ENCODE measurements around the gene HTR5A.

HTR5A gene

GRCh38 chr7:155093596-155093995, 23.5 kb downstream of the HTR5A start:
- DNase-seq, result no peak

- no peak for DNase-seq
Observed at GRCh38 chr7:155094636-155095135, 24.6 kb downstream of the HTR5A start.

- no peak for DNase-seq
Observed at GRCh38 chr7:155097338-155097737, 27.2 kb downstream of the HTR5A start.

GRCh38 chr7:155103839-155104238, 33.7 kb downstream of the HTR5A start:
- DNase-seq, result no peak

GRCh38 chr7:155104913-155105312, 34.8 kb downstream of the HTR5A start:
- no peak for DNase-seq

- DNase-seq, result no peak
Observed at GRCh38 chr7:155106356-155106755, 36.2 kb downstream of the HTR5A start.

GRCh38 chr7:155107126-155107525, 37.0 kb downstream of the HTR5A start:
- no peak for DNase-seq

GRCh38 chr7:155108144-155108901, 38.2 kb downstream of the HTR5A start:
- DNase-seq, result no peak

GRCh38 chr7:155109121-155109520, 39.0 kb downstream of the HTR5A start:
- DNase-seq, result no peak

- DNase-seq, result no peak
Observed at GRCh38 chr7:155115288-155115687, 45.2 kb downstream of the HTR5A start.

- no peak for DNase-seq
Observed at GRCh38 chr7:155119801-155120382, 49.8 kb downstream of the HTR5A start.

- DNase-seq, result no peak
Observed at GRCh38 chr7:155120460-155120859, 50.3 kb downstream of the HTR5A start.

- DNase-seq, result no peak
Observed at GRCh38 chr7:155122831-155123230, 52.7 kb downstream of the HTR5A start.

GRCh38 chr7:155123413-155123812, 53.3 kb downstream of the HTR5A start:
- no peak for DNase-seq

GRCh38 chr7:155124706-155125105, 54.6 kb downstream of the HTR5A start:
- DNase-seq, result no peak

- DNase-seq, result no peak
Observed at GRCh38 chr7:155129186-155129585, 59.1 kb downstream of the HTR5A start.

- no peak for DNase-seq
Observed at GRCh38 chr7:155129789-155130188, 59.7 kb downstream of the HTR5A start.

- no peak for DNase-seq
Observed at GRCh38 chr7:155130493-155130892, 60.4 kb downstream of the HTR5A start.

GRCh38 chr7:155131090-155131489, 61.0 kb downstream of the HTR5A start:
- DNase-seq, result no peak

GRCh38 chr7:155132431-155132830, 62.3 kb downstream of the HTR5A start:
- DNase-seq, result no peak

- no peak for DNase-seq
Observed at GRCh38 chr7:155136619-155137243, 66.6 kb downstream of the HTR5A start.
